Measurements from ENCODE around the gene CERS1.

CERS1 gene

DNA sequence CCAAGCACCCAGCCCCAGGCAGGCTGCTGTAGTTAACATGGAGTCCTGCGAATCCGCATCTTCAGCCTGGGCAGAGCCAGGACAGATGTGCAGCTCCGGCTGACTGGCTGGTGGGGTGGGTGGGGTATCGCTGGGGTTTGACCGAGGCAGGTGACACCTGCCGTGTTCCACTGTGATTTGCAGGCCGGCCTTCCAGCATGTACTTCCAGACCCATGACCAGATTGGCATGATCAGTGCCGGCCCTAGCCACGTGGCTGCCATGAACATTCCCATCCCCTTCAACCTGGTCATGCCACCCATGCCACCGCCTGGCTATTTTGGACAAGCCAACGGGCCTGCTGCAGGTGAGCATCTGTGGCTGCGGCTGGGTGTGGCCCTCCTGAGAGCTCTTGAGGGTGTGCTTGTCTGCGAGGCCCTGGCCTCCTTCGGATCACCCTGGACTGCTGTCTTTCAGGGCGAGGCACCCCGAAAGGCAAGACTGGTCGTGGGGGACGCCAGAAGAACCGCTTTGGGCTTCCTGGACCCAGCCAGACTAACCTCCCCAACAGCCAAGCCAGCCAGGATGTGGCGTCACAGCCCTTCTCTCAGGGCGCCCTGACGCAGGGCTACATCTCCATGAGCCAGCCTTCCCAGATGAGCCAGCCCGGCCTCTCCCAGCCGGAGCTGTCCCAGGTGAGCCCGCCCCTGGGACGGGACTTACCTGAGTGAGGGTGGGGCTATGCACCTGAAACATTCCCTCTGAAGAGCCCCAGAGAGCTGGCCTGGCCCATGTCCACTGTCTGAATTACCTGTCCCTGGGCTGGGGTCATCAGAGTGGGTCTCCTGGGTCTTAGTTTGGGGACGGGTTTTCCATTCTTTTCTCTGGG, 30.6 kb downstream of the CERS1 start:
- no peak for DNase-seq (ENCODE audit: low spot score)
- TF ChIP-seq CTCF (conservative IDR thresholded peaks at IDR 0.05; ENCODE audit: low read depth) = no peak
- CTCF ChIA-PET = interaction anchor here (0.6 to 1.2 kb wide), 4 partner anchors 15 to 140 kb away, joined by 3 to 5 read pairs (median 4); no protein-coding TSS in a partner anchor
- peak overlapping the region; percentile 65 for H3K27ac ChIP-seq
- POLR2A ChIA-PET (ENCODE audit: low non-redundant PET) = interaction anchor here (0.7 kb wide), 1 partner anchor 29 kb away, joined by 6 read pairs; no protein-coding TSS in a partner anchor

DNA sequence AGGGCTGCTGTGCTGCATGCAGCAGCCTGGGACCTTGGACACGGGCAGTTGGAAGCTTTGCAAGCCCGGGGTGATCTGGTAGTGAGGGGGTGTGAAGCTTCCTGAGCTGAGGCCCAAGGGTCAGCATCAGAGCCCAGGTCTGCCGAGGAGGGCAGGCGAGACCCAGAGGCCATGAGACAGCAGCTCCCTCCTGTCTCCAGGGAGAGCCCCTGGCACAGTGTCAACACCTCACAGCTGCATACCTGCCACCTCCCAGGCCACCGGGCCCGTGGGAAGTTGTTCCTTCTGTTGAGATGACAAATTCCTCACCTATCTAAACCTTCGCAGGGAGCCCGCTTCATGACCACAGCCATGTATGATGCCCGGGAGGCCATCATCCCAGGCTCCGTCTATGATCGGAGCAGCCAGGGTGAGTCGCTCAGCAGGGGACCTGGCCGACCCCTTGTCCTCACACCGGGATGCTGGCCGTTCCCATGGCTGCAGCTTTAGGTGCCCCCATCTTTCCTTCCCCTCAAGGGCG, 32.1 kb downstream of the CERS1 start:
- H3K27ac ChIP-seq = peak overlapping the region; percentile 48
- no peak for DNase-seq (ENCODE audit: low spot score)
- TF ChIP-seq CTCF (conservative IDR thresholded peaks at IDR 0.05; ENCODE audit: low read depth) = no peak
- CTCF ChIA-PET = interaction anchor here (0.6 to 1.1 kb wide), 4 partner anchors 9 to 276 kb away, joined by 3 to 5 read pairs (median 4); no protein-coding TSS in a partner anchor
- POLR2A ChIA-PET (ENCODE audit: low non-redundant PET) = no interaction called here

DNA sequence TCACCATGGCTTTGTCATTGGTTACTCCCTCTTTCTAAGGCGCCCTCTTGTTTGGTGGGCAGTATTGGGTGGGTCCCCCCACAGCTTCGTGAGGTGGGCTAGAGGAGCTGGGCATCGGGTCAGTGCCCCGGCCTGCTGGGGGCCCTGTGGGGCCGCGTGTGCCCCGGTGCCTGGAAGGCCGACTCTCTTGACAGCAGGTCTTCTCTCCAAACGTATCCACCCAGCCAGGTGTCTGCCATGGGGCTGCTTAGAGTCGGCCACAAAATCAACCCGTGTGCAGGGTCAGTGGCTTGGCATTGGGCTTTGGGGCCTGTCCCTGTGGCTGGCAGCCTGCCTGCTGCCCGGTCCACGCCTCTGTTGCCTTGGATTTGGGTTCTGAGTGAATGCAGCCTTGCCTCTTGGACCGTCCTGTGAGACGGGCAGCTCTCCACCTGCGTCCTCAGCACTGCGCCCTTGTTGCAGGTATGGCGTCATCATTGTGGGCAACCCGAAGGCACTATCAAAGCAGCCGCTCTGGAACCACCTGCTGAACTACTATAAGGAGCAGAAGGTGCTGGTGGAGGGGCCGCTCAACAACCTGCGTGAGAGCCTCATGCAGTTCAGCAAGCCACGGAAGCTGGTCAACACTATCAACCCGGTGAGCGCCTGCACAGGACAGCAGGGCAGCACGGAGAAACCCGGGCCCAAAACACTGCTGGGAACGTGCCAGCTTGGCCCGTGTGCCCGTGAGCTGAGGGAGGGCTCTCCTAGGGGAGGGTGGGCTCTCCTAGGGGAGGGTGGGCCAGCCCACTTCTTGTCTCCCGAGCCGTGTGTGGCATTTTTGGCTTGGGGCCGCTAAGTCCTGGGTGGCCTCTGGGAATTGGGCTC, 32.7 kb downstream of the CERS1 start:
- TF ChIP-seq CTCF (conservative IDR thresholded peaks at IDR 0.05; ENCODE audit: low read depth) = no peak
- CTCF ChIA-PET = interaction anchor here (0.6 to 1.1 kb wide), 3 partner anchors 8 to 169 kb away, joined by 3 to 5 read pairs (median 3); no protein-coding TSS in a partner anchor
- DNase-seq (ENCODE audit: low spot score) = no peak
- H3K27ac ChIP-seq = peak overlapping the region; percentile 48
- POLR2A ChIA-PET (ENCODE audit: low non-redundant PET) = no interaction called here

DNA sequence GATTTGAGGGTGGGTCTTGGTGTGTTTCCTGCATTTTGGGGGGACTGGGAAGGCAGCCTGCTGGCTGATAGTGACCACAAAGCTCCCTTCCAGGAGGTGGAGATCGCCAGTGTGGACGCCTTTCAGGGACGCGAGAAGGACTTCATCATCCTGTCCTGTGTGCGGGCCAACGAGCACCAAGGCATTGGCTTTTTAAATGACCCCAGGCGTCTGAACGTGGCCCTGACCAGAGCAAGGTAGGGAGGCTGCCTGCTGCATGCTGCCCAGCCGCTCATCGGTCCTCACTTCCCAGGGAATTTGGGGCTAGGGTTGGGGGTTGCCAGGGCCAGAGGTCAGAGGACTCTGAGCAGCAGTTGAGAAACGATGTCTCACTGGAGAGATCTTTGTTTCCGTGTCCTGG, 34.0 kb downstream of the CERS1 start:
- ChIA-PET CTCF (interaction anchor here (0.6 to 0.7 kb wide), 2 partner anchors 17 to 64 kb away, joined by 3 to 5 read pairs; no protein-coding TSS in a partner anchor), POLR2A (ENCODE audit: low non-redundant PET) (no interaction called here)
- TF ChIP-seq CTCF (conservative IDR thresholded peaks at IDR 0.05; ENCODE audit: low read depth) = no peak
- DNase-seq (ENCODE audit: low spot score) = no peak
- H3K27ac ChIP-seq = peak overlapping the region; percentile 48

DNA sequence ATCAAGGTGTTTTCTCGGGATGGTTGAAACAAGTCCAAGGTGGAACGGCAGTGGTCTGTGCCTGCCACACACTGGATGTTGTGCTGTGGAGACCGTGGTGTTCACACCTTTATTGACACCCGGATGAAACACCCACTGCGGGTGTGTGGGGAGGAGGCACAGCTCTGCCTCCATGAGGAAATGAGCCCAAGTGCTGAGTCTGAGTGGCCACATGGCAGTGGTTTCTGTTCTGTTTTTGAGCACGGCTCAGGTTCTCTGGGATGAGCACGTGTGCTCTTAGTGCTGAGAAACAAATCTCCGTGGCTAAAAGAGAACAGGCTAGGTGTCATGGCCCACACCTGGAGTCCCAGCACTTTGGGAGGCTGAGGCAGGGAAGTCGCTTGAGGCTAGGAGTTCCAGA, 34.7 kb downstream of the CERS1 start:
- peak overlapping the region; percentile 48 for H3K27ac ChIP-seq
- TF ChIP-seq CTCF (conservative IDR thresholded peaks at IDR 0.05; ENCODE audit: low read depth) = no peak
- no peak for DNase-seq (ENCODE audit: low spot score)
- POLR2A ChIA-PET (ENCODE audit: low non-redundant PET) = no interaction called here
- CTCF ChIA-PET = interaction anchor here (0.6 kb wide), 1 partner anchor 17 kb away, joined by 3 read pairs; no protein-coding TSS in a partner anchor

- CTCF ChIA-PET = no interaction called here
- POLR2A ChIA-PET (ENCODE audit: low non-redundant PET) = no interaction called here
- H3K27ac ChIP-seq = peak overlapping the region; percentile 48
- no peak for TF ChIP-seq CTCF (conservative IDR thresholded peaks at IDR 0.05; ENCODE audit: low read depth)
- no peak for DNase-seq (ENCODE audit: low spot score)
Measured at GRCh38 chr19:18860725-18861124, 35.2 kb downstream of the CERS1 start.
